ENCODE data around the gene SORBS2.

The SORBS2 gene

DNA sequence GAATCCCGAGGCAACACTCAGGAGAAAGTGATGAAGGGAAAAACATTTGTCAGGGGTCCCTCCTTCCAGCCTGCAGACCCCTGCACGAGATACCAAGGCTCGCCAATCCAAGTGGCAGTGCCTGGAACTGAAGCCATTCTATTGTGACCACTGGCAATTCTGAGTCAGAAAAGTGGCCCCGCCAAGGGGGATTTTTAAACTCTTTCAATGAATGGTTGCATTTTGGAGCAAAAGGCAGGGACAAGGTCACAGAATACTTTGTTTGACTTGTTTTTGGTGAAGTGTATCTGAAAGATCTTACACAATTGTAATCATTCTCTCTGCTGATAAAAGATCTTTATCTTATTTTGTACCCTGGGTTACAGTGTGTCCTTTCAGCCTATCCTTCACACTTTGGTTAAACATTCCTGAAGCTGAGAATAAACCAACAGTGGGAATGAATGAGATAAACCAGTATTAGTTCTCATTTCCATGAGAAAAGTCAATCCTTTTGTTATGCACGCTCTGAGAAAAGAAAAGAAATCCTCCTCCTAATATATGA lies 160.8 kb downstream of the SORBS2 start:
- in situ Hi-C loops (cut with HindIII; ENCODE audit: low pct_unique_long_range_greater_than_20kb, low sequenced_read_pairs), result no loop called here
- no peak for DNase-seq (ENCODE audit: low read depth in 1 of 2, low spot score in 1 of 2)
- TF ChIP-seq JUND (IDR thresholded peaks at IDR 0.05; ENCODE audit: low read depth), result no peak

DNA sequence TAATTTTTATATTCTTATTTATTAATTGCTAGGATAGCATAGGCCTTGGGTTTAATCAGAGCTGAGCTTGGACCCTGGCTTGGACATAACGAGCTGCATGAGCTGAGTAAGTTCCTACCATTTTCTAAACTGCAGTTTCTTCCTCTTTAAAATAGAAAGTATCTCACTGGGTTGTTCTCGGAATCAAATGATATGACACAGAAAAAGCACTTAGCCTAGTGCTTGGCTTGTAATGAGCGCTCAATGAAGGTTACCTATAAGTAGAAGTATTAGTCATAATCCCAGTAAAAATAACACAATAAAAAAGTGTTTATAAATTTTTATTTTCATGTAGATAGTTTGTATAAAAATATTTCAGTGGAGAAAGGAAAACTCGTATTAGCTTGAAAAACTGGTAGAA lies 163.4 kb downstream of the SORBS2 start:
- no peak for TF ChIP-seq JUND (IDR thresholded peaks at IDR 0.05; ENCODE audit: low read depth)
- in situ Hi-C loops (cut with HindIII; ENCODE audit: low pct_unique_long_range_greater_than_20kb, low sequenced_read_pairs), result no loop called here
- DNase-seq (ENCODE audit: low read depth in 1 of 2, low spot score in 1 of 2), result no peak

DNA sequence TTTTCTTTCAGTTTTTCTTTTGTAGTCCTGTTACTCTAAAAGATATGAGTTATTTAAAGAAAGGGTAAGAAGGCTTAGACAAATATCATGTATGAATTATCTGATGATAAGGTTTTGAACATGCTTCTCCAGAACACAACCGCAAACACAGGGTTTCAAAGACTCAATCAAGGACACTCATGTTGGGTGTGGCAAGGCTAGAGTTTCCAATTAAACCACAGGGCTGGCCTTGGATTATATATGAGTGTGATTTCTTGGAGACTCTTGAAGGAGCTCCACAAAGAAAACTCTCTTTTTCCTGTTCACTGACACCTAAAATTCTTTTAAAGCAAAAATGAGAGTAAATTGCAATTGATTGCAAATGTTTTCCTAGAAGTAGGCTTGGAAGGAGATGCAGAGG lies 166.6 kb downstream of the SORBS2 start:
- no peak for DNase-seq (ENCODE audit: low read depth in 1 of 2, low spot score in 1 of 2)
- TF ChIP-seq JUND (IDR thresholded peaks at IDR 0.05; ENCODE audit: low read depth), result no peak
- in situ Hi-C loops (cut with HindIII; ENCODE audit: low pct_unique_long_range_greater_than_20kb, low sequenced_read_pairs), result no loop called here

DNA sequence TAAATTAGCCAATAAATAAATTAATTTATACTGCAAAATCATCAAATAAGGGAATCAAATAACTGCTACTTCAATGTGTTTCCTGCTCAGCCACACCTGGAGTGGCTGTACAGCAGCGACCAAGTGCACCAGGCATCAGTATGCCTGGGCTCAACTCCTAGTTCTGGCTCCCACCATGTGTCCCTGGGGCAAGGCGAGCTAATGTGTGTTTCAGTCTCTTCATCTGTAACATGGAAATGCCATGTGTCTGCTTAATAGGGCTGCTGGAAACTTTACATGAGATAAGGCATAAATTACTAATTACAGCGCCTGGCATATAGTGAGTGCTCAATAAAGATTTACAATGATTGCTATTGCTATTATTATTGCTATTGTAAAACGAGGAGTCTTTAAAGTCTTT lies 167.6 kb downstream of the SORBS2 start:
- in situ Hi-C loops (cut with HindIII; ENCODE audit: low pct_unique_long_range_greater_than_20kb, low sequenced_read_pairs), result no loop called here
- no peak for TF ChIP-seq JUND (IDR thresholded peaks at IDR 0.05; ENCODE audit: low read depth)
- DNase-seq (ENCODE audit: low read depth in 1 of 2, low spot score in 1 of 2), result no peak

GRCh38 chr4:185642907-185643306 lies 169.1 kb downstream of the SORBS2 start:
- in situ Hi-C loops (cut with HindIII; ENCODE audit: low pct_unique_long_range_greater_than_20kb, low sequenced_read_pairs), result no loop called here
- no peak for DNase-seq (ENCODE audit: low read depth in 1 of 2, low spot score in 1 of 2)

DNA sequence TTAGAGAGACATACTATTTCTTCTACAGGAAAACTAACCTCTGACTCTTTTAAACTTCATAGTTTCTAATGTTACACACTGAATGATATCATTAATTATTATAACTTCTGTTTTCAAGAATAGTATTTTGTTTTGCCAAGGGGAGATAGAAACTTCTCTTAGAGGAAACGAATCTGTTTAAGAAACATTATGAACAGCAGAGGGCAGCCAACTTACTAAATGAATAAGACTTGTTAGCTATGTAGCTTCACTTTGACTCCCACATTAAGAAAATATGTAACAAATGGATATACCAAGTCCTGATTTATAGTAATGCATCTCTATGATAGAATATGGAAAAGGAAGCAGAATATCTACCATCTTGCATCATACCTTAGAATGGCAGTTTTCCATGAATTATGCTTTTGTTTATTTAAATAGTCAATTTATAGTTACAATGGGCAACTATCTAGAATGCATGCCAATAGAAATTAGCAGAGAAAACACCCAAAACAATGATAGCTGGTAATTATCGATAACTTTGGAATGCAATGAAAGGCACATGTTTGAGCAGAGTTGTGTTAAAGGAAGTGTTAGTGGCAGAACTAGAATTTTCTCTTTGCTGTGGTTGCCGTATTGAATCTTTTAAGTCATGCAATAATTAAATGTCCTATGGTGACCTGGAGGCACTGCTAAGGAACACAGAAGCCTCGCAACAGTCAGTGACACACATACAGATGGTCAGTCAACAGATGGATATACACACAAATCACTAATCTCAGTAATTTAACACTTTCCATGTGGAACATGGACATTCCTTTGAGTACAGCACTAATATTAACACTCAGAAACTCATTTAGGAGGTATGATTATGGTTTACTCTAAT lies 171.0 kb downstream of the SORBS2 start:
- no peak for TF ChIP-seq JUND (IDR thresholded peaks at IDR 0.05; ENCODE audit: low read depth)
- peak; percentile 51 to 75 for DNase-seq (ENCODE audit: low read depth in 1 of 2, low spot score in 1 of 2)
- in situ Hi-C loops (cut with HindIII; ENCODE audit: low pct_unique_long_range_greater_than_20kb, low sequenced_read_pairs), result no loop called here

More at GRCh38 chr4:185642907-185643306, 169.1 kb downstream of the SORBS2 start:
- TF ChIP-seq JUND (IDR thresholded peaks at IDR 0.05; ENCODE audit: low read depth), result no peak

- no peak for DNase-seq (ENCODE audit: low read depth in 1 of 2, low spot score in 1 of 2)
- in situ Hi-C loops (cut with HindIII; ENCODE audit: low pct_unique_long_range_greater_than_20kb, low sequenced_read_pairs), result no loop called here
- no peak for TF ChIP-seq JUND (IDR thresholded peaks at IDR 0.05; ENCODE audit: low read depth)
These were observed 173.3 kb downstream of the SORBS2 start for GRCh38 chr4:185638548-185639301.

DNA sequence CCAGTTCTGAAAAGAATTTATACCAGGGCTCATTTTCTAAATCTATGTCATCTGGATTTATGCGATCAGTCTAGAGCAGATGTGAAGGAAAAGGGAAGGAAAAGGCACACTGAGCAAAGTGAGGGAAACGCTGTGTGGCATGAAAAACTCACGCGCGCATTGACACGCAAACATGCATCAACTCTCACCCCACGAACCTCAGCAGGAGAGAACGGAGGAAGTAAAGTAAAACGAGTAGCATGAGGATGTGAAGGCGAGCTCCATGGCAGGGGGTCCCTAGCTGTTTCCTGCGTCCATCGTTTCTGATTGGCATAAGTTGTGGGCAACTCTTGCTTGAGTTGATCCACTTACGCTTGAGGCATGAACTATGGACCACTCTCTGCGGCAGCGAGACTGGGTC lies 173.9 kb downstream of the SORBS2 start:
- no peak for TF ChIP-seq JUND (IDR thresholded peaks at IDR 0.05; ENCODE audit: low read depth)
- in situ Hi-C loops (cut with HindIII; ENCODE audit: low pct_unique_long_range_greater_than_20kb, low sequenced_read_pairs), result no loop called here
- DNase-seq (ENCODE audit: low read depth in 1 of 2, low spot score in 1 of 2), result no peak

DNA sequence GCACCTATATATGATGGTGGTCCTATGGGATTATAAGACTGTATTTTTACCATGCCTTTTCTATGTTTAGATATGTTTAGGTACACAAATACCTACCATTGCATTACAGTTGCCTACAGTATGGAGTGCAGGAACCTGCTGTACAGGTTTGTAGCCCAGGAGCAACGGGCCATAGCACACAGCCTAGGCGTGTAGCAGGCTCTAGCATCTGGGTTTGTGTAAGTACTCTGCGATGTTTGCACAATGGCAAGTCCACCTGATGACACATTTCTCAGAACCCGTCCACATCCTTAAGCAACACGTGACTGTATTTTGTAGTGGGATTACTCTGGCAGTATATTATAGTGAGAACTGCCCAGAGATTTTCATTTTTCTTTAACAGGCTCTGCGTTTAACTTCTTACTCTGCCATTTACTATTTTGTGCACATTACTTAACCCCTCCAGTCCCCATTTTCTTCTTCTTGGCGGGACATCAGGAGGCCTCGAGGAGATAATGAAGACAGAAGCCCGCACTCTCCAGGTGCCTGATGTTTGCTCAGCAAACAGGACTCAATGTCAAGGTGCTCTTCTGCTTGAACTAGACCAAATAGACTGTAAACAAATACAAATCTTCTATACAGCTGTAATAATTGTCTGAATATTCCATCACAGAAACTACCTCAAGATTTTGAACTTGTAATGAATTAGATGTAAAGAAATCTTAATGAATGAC lies 174.7 kb downstream of the SORBS2 start:
- no peak for TF ChIP-seq JUND (IDR thresholded peaks at IDR 0.05; ENCODE audit: low read depth)
- peak in 1 of 2 experiments; percentile 94 for DNase-seq (ENCODE audit: low read depth in 1 of 2, low spot score in 1 of 2)
- in situ Hi-C loops (cut with HindIII; ENCODE audit: low pct_unique_long_range_greater_than_20kb, low sequenced_read_pairs), result no loop called here

- in situ Hi-C loops (cut with HindIII; ENCODE audit: low pct_unique_long_range_greater_than_20kb, low sequenced_read_pairs), result no loop called here
- no peak for DNase-seq (ENCODE audit: low read depth in 1 of 2, low spot score in 1 of 2)
- TF ChIP-seq JUND (IDR thresholded peaks at IDR 0.05; ENCODE audit: low read depth), result no peak
These were observed 177.8 kb downstream of the SORBS2 start for GRCh38 chr4:185634066-185634652.

GRCh38 chr4:185626798-185627197 lies 185.2 kb downstream of the SORBS2 start:
- in situ Hi-C loops (cut with HindIII; ENCODE audit: low pct_unique_long_range_greater_than_20kb, low sequenced_read_pairs), result no loop called here
- DNase-seq (ENCODE audit: low read depth in 1 of 2, low spot score in 1 of 2), result peak in 1 of 2 experiments; percentile 18

GRCh38 chr4:185625503-185625902 lies 186.5 kb downstream of the SORBS2 start:
- in situ Hi-C loops (cut with HindIII; ENCODE audit: low pct_unique_long_range_greater_than_20kb, low sequenced_read_pairs), result no loop called here
- TF ChIP-seq JUND (IDR thresholded peaks at IDR 0.05; ENCODE audit: low read depth), result no peak
- no peak for DNase-seq (ENCODE audit: low read depth in 1 of 2, low spot score in 1 of 2)

More at GRCh38 chr4:185626798-185627197, 185.2 kb downstream of the SORBS2 start:
- TF ChIP-seq JUND (IDR thresholded peaks at IDR 0.05; ENCODE audit: low read depth), result no peak

Data from T47D (cell line).